NCI-H146 treated with DMSO at 0.1 percent for 48 hours (cell line): Measurements from ENCODE around the gene ERICH6B.

Experiments used
- DNase-seq: peaks from one replicate; lab custom pipeline; 2025; ENCODE audit not compliant: unreplicated experiment; lab: John Stamatoyannopoulos, UW

The ERICH6B gene

DNA sequence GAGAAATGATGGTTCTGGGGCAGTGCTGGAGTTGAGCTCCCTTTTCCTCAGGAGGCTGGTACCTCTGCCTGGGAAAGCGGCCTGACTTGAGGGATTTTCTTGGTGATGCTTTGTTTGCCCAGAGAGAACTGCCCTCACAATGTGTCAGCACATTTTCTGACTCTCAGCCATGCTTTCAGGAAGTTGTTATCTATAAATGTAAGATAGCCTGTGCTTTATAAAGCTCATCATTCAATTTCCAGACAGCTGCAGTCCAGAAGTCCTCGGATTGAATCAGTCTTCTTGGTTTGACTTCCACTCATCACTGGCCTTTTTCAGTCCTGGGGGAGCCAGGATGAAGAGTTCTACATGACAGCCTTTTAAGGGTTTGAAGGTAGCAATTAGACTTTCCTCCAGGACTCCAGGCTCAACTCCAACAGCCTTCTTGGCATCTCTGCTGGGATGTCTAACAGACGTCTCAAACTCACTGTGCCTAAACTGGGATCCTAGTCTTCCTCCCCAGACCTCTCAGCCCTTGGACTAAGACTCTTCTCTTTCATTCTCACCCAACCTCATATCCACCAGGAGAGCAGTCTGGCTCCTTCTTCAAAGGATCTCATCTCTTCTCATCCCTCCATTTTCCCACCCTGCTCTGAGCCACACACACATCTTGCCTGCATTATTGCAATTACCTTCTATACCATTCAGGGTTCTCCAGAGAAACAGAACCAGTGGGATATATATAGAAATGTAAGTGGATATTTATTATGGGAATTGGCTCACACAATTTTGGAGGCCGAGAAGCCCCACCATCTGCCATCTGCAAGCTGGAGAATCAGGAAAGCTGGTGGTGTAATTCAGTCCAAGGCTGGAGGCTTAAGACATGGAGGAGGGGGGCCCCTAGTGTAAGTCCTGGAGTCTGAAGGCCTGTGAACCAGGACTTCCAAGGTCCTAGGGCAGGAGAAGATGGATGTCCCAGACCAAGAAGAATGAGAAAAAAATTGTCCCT, 13.1 kb downstream of the ERICH6B start:
- no peak for DNase-seq

DNA sequence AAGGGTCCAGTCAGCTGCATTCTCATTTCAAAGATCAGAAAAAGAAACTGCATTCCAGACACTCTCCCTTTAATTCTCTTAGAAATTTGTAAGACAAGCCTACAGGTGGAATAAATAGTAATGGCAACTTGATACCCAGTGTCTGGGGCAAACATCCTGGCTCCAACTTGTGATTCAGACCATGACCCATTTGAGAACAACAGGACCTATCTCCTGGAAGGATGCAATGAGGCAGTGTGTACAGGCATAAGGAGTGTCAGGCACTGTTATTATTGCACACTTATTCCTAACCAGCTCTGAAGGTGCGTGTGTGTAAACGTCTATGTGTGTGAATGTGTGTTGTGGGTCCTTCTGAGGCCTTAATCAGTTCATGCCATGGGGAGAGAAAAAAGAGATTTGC, 13.9 kb downstream of the ERICH6B start:
- no peak for DNase-seq

DNA sequence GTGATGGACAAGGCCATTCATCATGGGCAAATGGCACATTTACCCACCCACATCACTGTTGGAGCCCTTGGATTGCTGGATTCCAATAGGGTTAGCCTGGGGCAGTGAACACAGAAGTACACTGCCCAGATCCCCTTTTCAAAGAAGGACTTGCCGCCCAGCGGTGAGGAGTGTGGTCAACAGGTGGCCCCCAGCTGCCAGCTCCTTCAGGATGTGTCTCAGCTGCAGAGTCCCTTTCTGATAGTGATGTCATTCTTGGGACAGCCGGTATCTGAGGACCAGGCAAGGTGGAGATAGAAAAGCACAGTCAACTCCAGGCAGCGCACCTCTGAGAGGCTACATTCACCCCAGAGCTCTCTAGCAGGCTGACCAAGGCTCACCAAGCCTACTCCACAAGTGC, 16.9 kb downstream of the ERICH6B start:
- no peak for DNase-seq

DNA sequence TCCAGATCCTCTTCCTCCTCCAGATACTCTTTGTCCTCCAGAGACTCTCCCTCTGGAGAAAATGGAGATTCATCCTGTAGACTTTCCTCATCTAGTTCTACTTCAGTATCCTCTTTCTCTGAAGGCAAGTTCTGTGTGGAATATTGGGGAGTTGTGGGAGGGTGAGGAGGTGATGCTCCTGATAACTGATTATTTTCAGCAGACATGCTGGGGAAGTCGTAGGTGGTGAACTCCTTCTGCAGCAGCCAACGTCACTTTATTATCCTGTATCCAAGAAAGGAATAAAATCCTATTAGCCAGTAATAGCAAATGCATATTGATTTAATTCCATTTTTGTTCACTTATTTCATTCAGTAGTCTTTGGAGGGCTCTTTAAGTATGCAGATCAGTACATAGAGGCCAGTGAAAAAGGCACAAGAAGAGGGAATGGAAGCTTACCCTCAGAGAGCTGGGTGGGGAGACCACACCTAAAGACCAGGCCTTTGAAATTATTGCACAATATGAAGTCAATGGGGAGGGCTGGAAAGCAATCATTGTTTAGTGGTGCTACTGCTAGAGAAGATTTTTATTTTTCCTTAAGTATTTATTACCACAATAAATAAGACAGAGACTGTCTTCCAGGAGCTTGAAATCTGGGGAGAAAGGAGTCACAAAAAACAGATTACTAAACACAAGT, 18.6 kb downstream of the ERICH6B start:
- DNase-seq, result no peak

DNA sequence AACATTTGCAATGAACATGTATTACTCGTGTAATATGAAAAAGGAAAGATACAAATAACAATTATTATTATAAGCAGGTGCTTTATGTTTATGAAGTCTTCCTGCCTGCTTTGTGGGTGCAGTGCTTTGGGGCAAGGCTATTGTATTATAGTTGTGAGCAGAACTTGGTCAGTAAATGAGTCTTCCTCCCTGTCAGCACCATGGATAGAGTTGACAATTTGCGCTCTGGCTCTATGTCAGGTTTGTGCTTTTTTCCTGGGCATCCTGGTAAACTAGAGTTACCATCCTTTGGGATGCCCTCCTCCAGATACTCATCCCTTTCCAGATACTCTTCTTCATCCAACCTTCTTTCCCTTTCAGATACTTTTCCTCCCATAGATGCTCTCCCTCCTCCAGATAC, 19.6 kb downstream of the ERICH6B start:
- DNase-seq, result no peak

DNA sequence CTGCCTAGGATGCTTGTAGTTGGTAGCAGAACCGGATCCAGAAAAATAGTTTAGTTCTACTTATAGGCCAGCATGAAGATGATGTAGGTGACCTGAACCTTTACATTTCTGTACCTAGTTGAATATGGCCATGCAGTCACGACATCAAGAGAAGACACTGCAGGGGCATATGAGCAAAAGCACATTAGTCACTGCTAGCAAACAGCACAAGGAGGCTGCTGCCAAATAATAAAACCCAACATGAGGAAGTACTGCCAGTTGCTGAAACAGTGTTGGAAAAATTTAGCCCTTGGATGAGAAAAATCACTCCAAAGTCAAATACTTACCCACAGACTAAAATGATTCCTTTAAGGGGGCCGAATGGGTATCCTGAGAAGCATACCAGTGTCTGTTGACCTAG, 20.8 kb downstream of the ERICH6B start:
- no peak for DNase-seq

DNA sequence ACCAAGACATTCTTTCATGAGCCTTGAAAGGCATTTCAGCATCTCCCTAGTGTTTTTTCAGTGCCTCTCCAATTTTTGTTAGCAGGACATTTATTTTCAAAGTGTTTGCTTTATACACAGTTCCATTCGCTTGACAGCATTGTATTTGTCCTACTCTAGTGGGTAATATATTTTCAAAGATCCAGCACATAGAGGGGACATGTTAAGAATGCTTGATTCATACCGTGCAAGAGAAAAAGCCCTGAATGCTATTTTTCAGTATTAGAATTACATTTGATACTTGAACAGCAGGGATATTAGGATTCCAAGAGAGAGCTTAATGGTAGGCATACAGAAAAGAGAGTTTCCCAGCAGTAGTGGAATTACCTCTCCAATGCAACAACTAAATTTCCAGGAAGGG, 21.3 kb downstream of the ERICH6B start:
- no peak for DNase-seq

DNA sequence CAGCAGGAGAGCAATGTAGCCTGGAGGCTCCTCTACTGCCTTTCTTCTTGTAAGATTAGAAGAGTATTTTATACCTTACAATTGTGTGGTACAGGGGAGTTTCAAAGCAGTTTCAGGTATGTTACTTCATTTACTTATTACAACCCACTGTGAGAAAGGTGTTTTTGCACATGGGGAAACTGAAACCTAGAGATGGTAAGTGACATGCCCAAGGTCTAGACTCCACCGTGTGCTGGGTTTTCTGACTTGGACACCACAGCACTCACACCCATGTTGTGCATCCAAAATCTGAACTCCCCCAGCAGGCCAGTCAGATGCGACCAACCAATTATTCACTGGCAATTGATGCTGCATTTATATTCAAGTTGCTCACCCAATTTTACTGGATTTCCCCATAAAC, 22.8 kb downstream of the ERICH6B start:
- no peak for DNase-seq

DNA sequence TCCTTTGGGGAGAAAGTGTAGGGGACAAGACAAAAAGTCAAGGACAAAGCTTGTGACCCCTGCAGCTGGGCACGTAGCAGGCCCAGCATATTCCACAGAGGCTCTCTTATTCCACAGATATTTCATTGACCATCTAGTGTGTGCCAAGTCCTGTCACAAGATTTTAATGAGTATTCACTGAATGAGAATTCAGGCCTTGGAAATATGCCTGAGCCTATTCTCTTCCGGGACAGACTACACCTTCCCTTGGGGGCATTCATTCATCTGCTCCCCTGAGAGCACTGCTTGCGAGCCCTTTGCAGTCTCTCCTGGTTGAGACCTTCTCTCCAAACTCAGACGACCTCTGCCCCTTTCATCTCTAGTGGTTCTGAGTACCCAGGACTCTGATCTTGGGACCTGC, 25.5 kb downstream of the ERICH6B start:
- DNase-seq, result no peak

DNA sequence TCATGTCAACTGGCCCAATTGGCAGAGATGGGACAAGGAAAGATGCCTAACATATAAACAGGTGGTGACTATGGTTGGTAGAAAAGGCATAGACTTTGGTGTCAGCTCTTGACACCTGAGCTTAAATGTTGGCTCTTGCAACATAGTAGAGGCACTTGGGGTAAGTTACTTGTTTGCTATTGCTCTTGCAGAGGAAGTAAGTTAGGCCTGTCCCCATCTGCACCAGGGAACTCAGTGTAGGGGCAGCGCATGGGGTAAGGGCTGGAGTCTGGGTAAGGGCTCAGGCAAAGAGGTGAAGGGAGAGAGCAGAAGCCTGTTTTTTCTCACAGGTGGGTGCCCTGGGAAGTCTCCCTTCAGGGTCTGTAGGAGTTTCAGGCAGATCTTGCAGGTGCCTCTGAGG, 27.6 kb downstream of the ERICH6B start:
- DNase-seq, result no peak

DNA sequence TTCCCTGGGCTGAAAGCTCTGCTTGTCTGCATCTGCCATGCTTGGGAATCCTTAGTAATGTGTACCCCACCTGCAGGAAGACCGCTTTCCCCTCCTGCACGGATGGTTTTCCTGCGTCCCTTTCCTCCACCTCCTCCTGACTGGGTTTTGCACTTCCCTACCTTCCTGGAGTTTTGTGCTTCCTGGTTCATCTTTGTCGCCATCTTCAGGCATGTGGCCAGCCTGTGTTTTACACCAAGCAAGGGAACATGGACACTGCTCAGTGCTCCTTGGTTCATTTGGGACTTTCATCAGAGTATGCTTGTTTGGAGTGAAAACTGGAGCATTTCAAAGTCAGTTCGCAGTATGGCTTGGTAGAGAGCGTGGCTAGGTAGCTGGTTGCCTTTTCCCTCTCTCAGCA, 30.7 kb downstream of the ERICH6B start:
- DNase-seq, result no peak

DNA sequence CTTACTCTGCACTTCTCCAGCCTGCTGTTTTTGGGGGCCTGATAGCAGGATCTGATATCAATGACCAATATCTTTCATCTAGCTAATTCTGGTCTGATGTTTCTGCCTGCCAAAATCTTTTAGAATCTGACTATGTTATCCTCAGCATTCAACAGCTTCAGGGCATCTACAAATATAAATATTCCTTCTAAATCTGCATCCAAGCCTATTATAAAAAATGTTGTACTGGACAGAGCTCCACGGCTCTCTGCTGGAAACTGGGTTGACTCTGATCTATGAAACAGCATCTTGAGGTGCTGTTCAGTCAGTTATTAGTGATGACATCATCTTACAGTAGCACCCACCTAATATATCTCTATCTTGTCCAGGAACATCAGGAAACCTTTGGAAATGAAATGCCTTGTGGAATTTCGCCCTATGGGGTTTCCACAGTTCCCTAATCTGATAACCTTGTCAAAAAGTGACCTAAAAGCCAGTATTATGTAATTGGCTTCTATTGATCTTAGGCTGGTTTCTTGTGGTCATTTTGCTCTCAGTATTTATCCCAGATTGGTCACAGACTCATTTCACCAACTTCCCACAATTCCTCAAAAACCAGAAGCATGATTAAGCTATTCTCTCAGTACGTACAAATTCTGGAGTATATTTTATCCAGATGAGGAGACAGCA, 33.0 kb downstream of the ERICH6B start:
- DNase-seq, result no peak

DNA sequence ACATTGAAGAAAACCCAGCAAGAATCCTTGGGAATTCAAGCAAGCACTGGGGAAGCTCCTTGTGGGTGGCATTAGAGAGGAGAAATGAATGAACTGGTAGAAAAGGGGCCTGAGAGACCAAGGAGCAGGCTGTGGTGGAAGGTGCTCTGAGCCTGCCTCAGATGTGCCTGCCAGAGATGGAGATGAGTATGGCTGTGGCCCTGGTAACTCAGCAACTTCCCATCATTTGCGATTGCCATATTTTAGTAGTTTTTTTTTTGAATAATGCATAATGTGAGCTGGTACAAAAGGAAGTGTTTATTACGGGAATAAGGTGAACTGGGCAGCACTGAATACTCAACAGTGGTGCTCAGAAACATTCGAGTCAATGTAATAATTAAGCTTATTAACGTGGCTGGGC, 39.1 kb downstream of the ERICH6B start:
- DNase-seq, result no peak

DNA sequence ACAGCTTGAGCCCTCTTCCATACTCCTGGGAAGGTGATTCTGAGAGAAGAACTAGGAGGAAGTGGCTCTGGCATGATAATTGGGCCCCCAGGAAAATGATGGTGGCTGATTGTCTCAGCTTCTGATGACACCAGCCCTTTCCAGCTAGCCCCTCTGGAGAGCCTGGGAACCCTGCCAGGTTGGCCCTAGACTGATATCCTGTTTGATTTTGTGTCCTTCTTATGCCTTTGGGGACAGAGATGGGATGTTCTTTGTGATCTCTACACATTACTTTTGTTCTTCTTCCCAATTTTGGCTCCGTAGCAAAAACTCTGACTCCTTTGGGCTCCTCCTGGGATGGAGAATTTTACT, 39.7 kb downstream of the ERICH6B start:
- DNase-seq, result no peak

DNA sequence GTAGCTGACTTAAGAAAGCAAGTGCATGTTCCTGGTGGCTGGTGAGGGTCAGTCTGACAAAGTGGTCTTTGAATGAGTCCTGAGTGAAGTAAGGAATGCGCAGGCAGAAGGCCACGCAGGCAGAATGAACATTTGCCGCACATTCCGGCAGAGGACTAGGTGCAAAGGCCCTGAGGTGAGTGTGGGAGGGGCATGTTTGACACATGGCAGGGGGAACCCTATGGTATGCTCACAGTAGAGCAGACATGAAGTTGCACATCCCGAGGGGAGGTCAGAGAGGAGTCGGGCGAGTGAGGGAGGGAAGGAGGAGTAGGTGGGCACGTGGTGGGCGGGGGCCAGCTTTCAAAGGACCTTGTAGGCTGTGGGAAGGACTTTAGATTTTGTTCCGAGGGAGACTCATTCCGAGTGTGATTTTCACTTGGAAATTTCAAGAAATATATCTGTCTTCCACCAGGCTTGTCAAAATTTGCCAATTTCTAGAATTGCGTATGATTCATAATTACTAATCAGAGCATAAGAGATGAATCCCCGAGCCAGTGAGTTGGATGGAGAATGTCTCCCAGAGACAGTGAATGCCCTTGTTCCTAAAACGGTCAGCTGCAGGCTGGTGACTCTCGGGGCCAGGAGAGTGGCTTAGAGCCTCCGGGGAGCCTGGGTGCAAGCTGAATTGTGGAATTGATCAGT, 40.3 kb downstream of the ERICH6B start:
- no peak for DNase-seq

DNA sequence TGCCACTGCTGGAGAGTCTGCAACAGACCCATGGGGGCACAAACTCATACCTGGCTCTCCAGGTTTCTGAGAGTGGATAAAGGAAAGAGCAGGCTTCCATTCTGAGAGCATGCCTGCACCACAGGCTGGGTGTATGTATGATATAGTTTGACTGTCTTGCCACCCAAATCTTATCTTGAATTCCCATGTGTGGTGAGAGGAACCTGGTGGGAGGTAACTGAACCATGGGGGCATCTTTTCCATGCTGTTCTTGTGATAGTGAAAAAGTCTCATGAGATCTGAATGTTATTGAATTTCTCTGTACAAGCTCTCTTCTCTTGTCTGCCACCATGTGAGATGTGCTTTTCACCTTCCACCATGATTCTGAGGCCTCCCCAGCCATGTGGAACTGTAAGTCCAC, 50.2 kb downstream of the ERICH6B start:
- DNase-seq, result no peak

DNA sequence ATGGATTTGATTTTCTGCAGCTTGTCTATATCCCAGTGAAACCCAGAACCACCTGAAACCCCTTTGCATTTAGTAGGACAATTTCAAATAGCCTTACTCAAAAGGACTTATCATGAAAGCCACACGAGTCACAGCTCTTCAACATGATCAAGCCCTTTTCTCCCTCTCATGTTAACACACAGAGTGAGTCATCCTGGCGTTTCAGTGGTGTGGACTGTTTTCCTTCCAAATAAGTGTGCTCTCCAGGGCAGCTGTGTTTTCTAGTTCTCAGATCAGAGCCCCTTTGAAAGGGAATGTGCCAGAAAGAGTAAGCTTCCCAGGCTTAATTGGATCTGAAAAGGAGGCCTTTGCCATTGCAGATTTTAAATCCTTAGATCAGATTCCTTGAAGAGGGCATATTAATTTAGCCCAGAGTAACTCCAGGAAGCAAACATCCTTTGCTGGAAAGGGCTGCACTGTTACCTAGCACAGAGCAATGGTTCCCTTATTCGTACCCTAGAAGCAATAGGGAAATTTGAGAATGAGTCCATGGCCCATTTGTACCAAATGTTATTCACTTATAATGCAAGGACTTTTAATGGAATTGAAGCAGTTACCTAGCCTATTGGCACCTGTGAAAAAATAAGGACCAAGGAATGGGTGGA, 51.3 kb downstream of the ERICH6B start:
- DNase-seq, result no peak

DNA sequence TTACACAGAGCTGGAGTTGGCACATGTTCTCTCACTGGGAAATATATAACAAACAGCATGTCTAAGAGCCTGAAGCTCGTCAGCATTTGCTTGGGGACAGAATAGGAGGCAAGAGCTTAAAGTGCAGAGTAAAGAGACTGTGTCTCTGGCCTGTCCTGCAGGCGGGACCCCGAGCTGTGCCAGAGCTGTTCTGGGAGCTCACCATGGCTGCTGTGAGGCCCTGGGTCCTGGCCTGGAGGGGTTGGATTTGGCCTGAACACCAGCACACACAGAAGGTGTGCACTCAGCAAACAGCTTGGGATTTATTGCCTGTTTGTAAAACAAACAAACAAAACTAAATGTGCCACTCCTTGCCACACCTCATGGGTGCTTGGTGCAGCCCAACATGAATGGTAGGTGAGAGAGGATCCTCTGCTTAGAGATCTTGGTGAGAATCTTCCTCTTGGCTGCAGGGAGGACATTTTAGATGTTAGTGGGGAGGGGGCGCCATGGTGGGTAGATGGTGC, 60.9 kb downstream of the ERICH6B start:
- no peak for DNase-seq

DNA sequence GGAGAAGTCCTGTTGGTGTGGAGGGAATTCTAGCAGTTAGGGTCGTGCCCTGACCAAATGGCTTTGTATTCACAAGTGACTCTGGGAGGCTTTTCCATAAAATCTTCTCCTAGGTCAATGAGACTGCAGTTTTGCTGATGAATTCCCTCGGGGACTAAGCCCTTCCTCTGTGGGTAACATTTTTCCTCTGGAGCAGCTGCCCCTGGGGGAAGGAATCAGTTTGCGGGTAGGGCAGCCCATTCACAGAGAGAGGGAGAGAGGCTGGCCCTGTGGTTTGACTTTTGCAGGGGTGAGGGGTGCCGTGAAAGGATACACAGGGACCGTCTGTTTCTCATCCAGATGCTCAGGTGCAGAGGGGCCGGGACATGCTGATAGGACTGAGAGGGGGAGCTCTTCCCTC, 67.3 kb downstream of the ERICH6B start:
- no peak for DNase-seq

DNA sequence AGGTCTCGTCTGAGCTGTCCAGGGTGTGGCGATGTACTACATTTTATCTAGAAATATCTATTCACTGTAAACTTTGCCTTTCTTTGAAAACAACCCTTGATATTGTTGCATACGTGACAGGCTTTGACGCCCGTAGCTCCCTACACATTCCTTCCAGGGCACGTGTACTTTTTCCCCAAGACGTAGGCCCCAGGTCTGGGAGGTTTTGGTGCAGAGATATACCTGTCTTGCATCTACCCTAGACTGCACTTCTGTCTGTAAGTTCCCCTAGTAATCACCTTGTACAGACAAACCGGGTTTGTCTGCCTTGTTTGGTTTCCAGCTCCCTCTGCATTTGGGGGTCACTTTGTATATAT, 69.2 kb downstream of the ERICH6B start:
- no peak for DNase-seq
